H1 (cell line): Measurements from ENCODE around the gene ZNF622. TPM values are rescaled to one million over a fixed set of nuclear protein-coding genes. Genes with fewer than 3 reads are reported as not detected.

Experiments used
- CTCF ChIA-PET: fragments of 300-600 bp; sonication (Branson Sonifier 250); formaldehyde crosslinking; loops from one replicate; lab custom pipeline; 2021; ENCODE audit not compliant: partially characterized antibody; lab: Charles Lee
- POLR2A ChIA-PET: fragments of 300-600 bp; sonication (Branson Sonifier 250); formaldehyde crosslinking; loops from one replicate; lab custom pipeline; 2021; ENCODE audit warnings: inconsistent platforms; ENCODE audit not compliant: partially characterized antibody; lab: Charles Lee
- DNase-seq, 2 experiments: peaks; one replicate each; pipeline versions ENCODE4 v3.0.0 to v3.0.0-alpha.2; 2010 to 2022; ENCODE audit warnings: low spot score in 2 of 2, low read depth in 1 of 2, mixed read lengths in 1 of 2
- FAIRE-seq: peaks from 2 replicates; lab custom pipeline; 2011; peaks lifted over from hg19 to GRCh38; lab: Jason Lieb, UNC
- H2AFZ ChIP-seq: 2 replicates; pipeline ENCODE4 v1.8.1; 2012; ENCODE audit warnings: low read length, inconsistent platforms
- H2AK5ac ChIP-seq: 2 replicates; pipeline ENCODE4 v1.6.1; 2013; ENCODE audit warnings: low read depth, low read length
- H2BK120ac ChIP-seq: replicated peaks from 2 replicates; pipeline ENCODE3; 2013; ENCODE audit warnings: low read depth, low read length, inconsistent platforms
- H2BK12ac ChIP-seq: 2 replicates; pipeline ENCODE4 v1.6.1; 2013; ENCODE audit warnings: low read depth, low read length
- H2BK15ac ChIP-seq: 2 replicates; pipeline ENCODE4 v1.6.1; 2013; ENCODE audit warnings: low read length
- H2BK20ac ChIP-seq: 2 replicates; pipeline ENCODE4 v1.6.1; 2013; ENCODE audit warnings: low read length
- H2BK5ac ChIP-seq: 2 replicates; pipeline ENCODE4 v1.6.1; 2013; ENCODE audit warnings: low read depth, low read length
- H3K14ac ChIP-seq: 2 replicates; pipeline ENCODE4 v1.6.1; 2013; ENCODE audit warnings: inconsistent platforms; ENCODE audit not compliant: insufficient read length
- H3K18ac ChIP-seq: 2 replicates; pipeline ENCODE4 v1.6.1; 2013; ENCODE audit warnings: low read length; ENCODE audit errors: extremely low read depth
- H3K23ac ChIP-seq: 2 replicates; pipeline ENCODE4 v1.6.1; 2013; ENCODE audit warnings: inconsistent platforms; ENCODE audit not compliant: insufficient read length
- H3K23me2 ChIP-seq: 2 replicates; pipeline ENCODE4 v1.6.1; 2013; ENCODE audit warnings: low read depth, low read length
- H3K27ac ChIP-seq: 2 replicates; pipeline ENCODE4 v1.6.1; 2011; ENCODE audit warnings: low read depth, low read length, inconsistent platforms
- H3K27me3 ChIP-seq, 4 experiments: replicated peaks in 1 of 4; 1 replicate in 1 of 4; 2 replicates in 3 of 4; pipeline versions ENCODE4 v1.6.1 to v1.8.1; 2011 to 2013; ENCODE audit warnings: low read length in 3 of 4, mild to moderate bottlenecking in 3 of 4, inconsistent platforms in 2 of 4, mixed read lengths in 2 of 4, moderate library complexity in 1 of 4; ENCODE audit not compliant: control insufficient read depth in 3 of 4, insufficient read depth in 3 of 4; ENCODE audit errors: extremely low read depth in 1 of 4
- H3K36me3 ChIP-seq, 4 experiments: 2 replicates each; pipeline versions ENCODE4 v1.6.1 to v1.8.1; 2011 to 2013; ENCODE audit warnings: mild to moderate bottlenecking in 4 of 4, low read length in 3 of 4, moderate library complexity in 2 of 4, control low read depth in 1 of 4, inconsistent platforms in 1 of 4; ENCODE audit not compliant: insufficient read depth in 4 of 4, control insufficient read depth in 2 of 4
- H3K4ac ChIP-seq: replicated peaks from 2 replicates; pipeline ENCODE3; 2013; ENCODE audit warnings: low read length, low read depth, mixed read lengths, inconsistent platforms; ENCODE audit not compliant: insufficient read length
- H3K4me1 ChIP-seq, 4 experiments: replicated peaks in 1 of 4; 1 replicate in 1 of 4; 2 replicates in 3 of 4; pipeline versions ENCODE4 v1.6.1 to v1.8.1; 2011 to 2013; ENCODE audit warnings: low read length in 3 of 4, inconsistent platforms in 2 of 4, mixed read lengths in 1 of 4; ENCODE audit not compliant: insufficient read depth in 4 of 4, control insufficient read depth in 3 of 4
- H3K4me2 ChIP-seq, 2 experiments: 2 replicates each; pipeline versions ENCODE4 v1.6.1 to v1.8.1; 2011 to 2013; ENCODE audit warnings: low read depth in 2 of 2, low read length in 2 of 2, control low read depth in 1 of 2, inconsistent platforms in 1 of 2, mild to moderate bottlenecking in 1 of 2; ENCODE audit not compliant: insufficient read depth in 1 of 2
- H3K4me3 ChIP-seq, 4 experiments: fragments of 200-600, 300-600 bp in 1 of 4; sonication (generic), shearing (Covaris generic), sonication (Bioruptor Twin) in 1 of 4; 2 replicates each; pipeline versions ENCODE4 v1.5.1 to v1.8.1; 2011 to 2016; ENCODE audit warnings: low read length in 4 of 4, low read depth in 3 of 4, control low read depth in 2 of 4, inconsistent platforms in 2 of 4, mild to moderate bottlenecking in 2 of 4, mixed read lengths in 1 of 4, moderate library complexity in 1 of 4; ENCODE audit not compliant: insufficient read depth in 2 of 4; ENCODE audit errors: extremely low read depth in 1 of 4
- H3K56ac ChIP-seq: replicated peaks from 2 replicates; pipeline ENCODE3; 2013; ENCODE audit warnings: low read depth, mild to moderate bottlenecking, mixed read lengths, low read length, inconsistent platforms; ENCODE audit not compliant: insufficient read length
- H3K79me1 ChIP-seq: 2 replicates; pipeline ENCODE4 v1.6.1; 2013; ENCODE audit warnings: low read depth, low read length, control low read depth
- H3K79me2 ChIP-seq, 2 experiments: 2 replicates each; pipeline versions ENCODE4 v1.6.1 to v1.8.1; 2012 to 2013; ENCODE audit warnings: low read length in 2 of 2, mild to moderate bottlenecking in 2 of 2, inconsistent platforms in 1 of 2; ENCODE audit not compliant: insufficient read depth in 2 of 2, control insufficient read depth in 1 of 2
- H3K9ac ChIP-seq, 4 experiments: replicated peaks in 1 of 4; 1 replicate in 1 of 4; 2 replicates in 3 of 4; pipeline versions ENCODE4 v1.6.1 to v1.8.1; 2011 to 2013; ENCODE audit warnings: low read depth in 3 of 4, low read length in 3 of 4, control low read depth in 2 of 4, mild to moderate bottlenecking in 2 of 4, moderate library complexity in 2 of 4, inconsistent platforms in 1 of 4; ENCODE audit errors: extremely low read depth in 1 of 4
- H3K9me3 ChIP-seq, 2 experiments: 2 replicates each; pipeline versions ENCODE4 v1.6.1 to v1.8.1; 2012 to 2013; ENCODE audit warnings: mild to moderate bottlenecking in 2 of 2, moderate library complexity in 2 of 2, control low read depth in 1 of 2, inconsistent platforms in 1 of 2, low read depth in 1 of 2, low read length in 1 of 2, mixed read lengths in 1 of 2; ENCODE audit not compliant: insufficient read depth in 2 of 2
- H4K20me1 ChIP-seq, 2 experiments: replicated peaks in 1 of 2; 2 replicates each; pipeline versions ENCODE3 to v1.8.1; 2011 to 2013; ENCODE audit warnings: inconsistent platforms in 2 of 2, low read length in 2 of 2, mild to moderate bottlenecking in 1 of 2; ENCODE audit not compliant: insufficient read depth in 2 of 2, control insufficient read depth in 1 of 2
- H4K5ac ChIP-seq: 2 replicates; pipeline ENCODE4 v1.6.1; 2013; ENCODE audit warnings: low read length, low read depth, mixed read lengths, inconsistent platforms; ENCODE audit not compliant: insufficient read length
- H4K8ac ChIP-seq: 2 replicates; pipeline ENCODE4 v1.8.0; 2013; ENCODE audit warnings: mild to moderate bottlenecking, moderate library complexity, low read length, inconsistent platforms; ENCODE audit not compliant: insufficient read depth; ENCODE audit errors: extremely low read depth
- H4K91ac ChIP-seq: replicated peaks from 2 replicates; pipeline ENCODE3; 2013; ENCODE audit warnings: low read length, mixed read lengths, inconsistent platforms; ENCODE audit not compliant: insufficient read length
- BACH1 ChIP-seq: IDR thresholded peaks from 2 replicates; pipeline ENCODE4 v1.6.1; 2012; ENCODE audit warnings: low read length, improper control_type of control experiment
- CTBP2 ChIP-seq: IDR thresholded peaks from 2 replicates; pipeline ENCODE4 v1.7.0; 2011; ENCODE audit warnings: borderline replicate concordance, mild to moderate bottlenecking, moderate library complexity, mixed read lengths, low read length; ENCODE audit not compliant: insufficient read depth, insufficient read length
- GABPA ChIP-seq: IDR thresholded peaks from 2 replicates; pipeline ENCODE4 v1.6.1; 2011; ENCODE audit warnings: mild to moderate bottlenecking, low read length, moderate library complexity, borderline replicate concordance; ENCODE audit not compliant: insufficient read depth
- RAD21 ChIP-seq, 2 experiments: IDR thresholded peaks in 1 of 2; conservative IDR thresholded peaks in 1 of 2; 2 replicates each; pipeline ENCODE4 v1.6.1; 2011; ENCODE audit warnings: low read depth in 2 of 2, low read length in 2 of 2, improper control_type of control experiment in 1 of 2, inconsistent platforms in 1 of 2, mild to moderate bottlenecking in 1 of 2, moderate library complexity in 1 of 2
- SAP30 ChIP-seq: fragments of 300-600 bp; sonication (generic); IDR thresholded peaks from 2 replicates; pipeline ENCODE4 v1.7.1; 2012; ENCODE audit warnings: low read length, moderate library complexity, mild to moderate bottlenecking, inconsistent platforms; ENCODE audit not compliant: insufficient read depth, insufficient replicate concordance
- SP4 ChIP-seq: IDR thresholded peaks from 2 replicates; pipeline ENCODE4 v1.6.1; 2012; ENCODE audit warnings: low read length, inconsistent platforms
- TAF1 ChIP-seq: IDR thresholded peaks from 2 replicates; pipeline ENCODE4 v1.6.1; 2011; ENCODE audit warnings: mild to moderate bottlenecking, low read depth, low read length
- TAF7 ChIP-seq: optimal IDR thresholded peaks from 2 replicates; pipeline ENCODE3; 2011; ENCODE audit warnings: low read depth, mild to moderate bottlenecking, inconsistent platforms, low read length, moderate library complexity, borderline replicate concordance
- TCF12 ChIP-seq: IDR thresholded peaks from 2 replicates; pipeline ENCODE4 v1.6.1; 2011; ENCODE audit warnings: low read depth, mild to moderate bottlenecking, low read length
- YY1 ChIP-seq: IDR thresholded peaks from 2 replicates; pipeline ENCODE4 v1.6.1; 2011; ENCODE audit warnings: low read depth, mild to moderate bottlenecking, low read length
- polyA plus RNA-seq, 7 experiments: library from polyadenylated mRNA; depleted of rRNA in 3 of 7; stranded (reverse) in 5 of 7; unstranded in 2 of 7; fragments of >200 nt in 5 of 7; fragments of 200-250 nt in 2 of 7; gene quantifications; 1 replicate in 5 of 7; 2 replicates in 1 of 7; 4 replicates in 1 of 7; pipeline versions ENCODE4 v1.2.1 to v1.2.3, GENCODE V29; 2011 to 2013; ENCODE audit warnings: missing spikeins in 2 of 7, mixed read lengths in 2 of 7
- total RNA-seq: library from RNA; stranded (reverse); fragmentation: NEBNext Ultra II Directional; extraction: Animal tissue kit (Norgen Biotek cat#: 25700); gene quantifications from 2 replicates; pipeline ENCODE4 v1.2.1, GENCODE V29; 2021
- TF ChIP-seq, protein P1 (sequence below): IDR thresholded peaks from 2 replicates; pipeline ENCODE4 v1.6.1; 2012; ENCODE audit warnings: inconsistent platforms
- TF ChIP-seq, protein P2 (sequence below): IDR thresholded peaks from 2 replicates; pipeline ENCODE4 v1.6.1; 2011; ENCODE audit warnings: low read depth, mild to moderate bottlenecking, low read length; ENCODE audit not compliant: insufficient read depth

ZNF622 gene
- total and polyA plus RNA-seq, 2 of the 8 experiments (the other 6 are each of a cell fraction or from before 2014, with no cell fraction given) = 8.8 to 30.8 TPM

DNA sequence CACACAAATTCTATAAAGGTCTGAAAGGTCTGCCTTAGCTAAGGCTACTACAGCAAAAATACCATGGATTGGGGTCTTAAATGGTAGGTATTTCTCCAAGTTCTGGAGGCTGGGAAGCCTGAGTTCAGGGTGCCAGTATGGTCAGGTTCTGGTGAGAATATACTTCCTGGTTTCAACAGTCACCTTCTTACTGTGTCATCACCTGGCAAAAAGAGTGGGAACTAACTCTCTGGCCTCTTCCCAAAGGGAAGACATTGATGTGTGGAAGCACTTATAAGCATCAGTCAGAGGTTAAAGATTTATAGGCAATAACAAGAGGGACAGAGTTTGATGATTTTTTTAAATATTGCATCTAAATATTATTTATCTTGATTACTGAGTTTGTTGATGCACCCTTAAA, 53.0 kb downstream of the ZNF622 start:
- DNase-seq (no peak), FAIRE-seq (no peak)
- Histone ChIP-seq H2BK120ac (no peak overlapping the region), H3K79me2 (no peaks in the 10 kb centered on the region), H3K18ac (no peak overlapping the region), H4K20me1 (no peaks in the 10 kb centered on the region), H3K23ac (no peak overlapping the region), H4K91ac (no peak overlapping the region), H2BK12ac (no peak overlapping the region), H2BK5ac (no peak overlapping the region), H3K56ac (no peak overlapping the region), H3K4me3 (no peak overlapping the region), H3K4me2 (no peak overlapping the region), H4K5ac (no peak overlapping the region), H3K14ac (no peak overlapping the region), H2AK5ac (no peak overlapping the region), H3K9me3 (no peaks in the 10 kb centered on the region), H3K79me1 (no peaks in the 10 kb centered on the region), H2BK15ac (no peak overlapping the region), H3K4ac (no peak overlapping the region), H3K9ac (no peak overlapping the region), H3K27me3 (peaks cover 0 to 1% (median 0%) of the 10 kb centered on the region in 4 experiments; a peak in 1 of 7 replicates), H2AFZ (no peak overlapping the region), H2BK20ac (no peak overlapping the region), H3K36me3 (no peaks in the 10 kb centered on the region), H4K8ac (no peak overlapping the region), H3K23me2 (no peaks in the 10 kb centered on the region), H3K27ac (no peak overlapping the region), H3K4me1 (no peaks in the 10 kb centered on the region)
- ChIA-PET POLR2A (no interaction called here), CTCF (interaction anchor here (0.6 kb wide), 1 partner anchor 981 kb away, joined by 3 read pairs; no protein-coding TSS in a partner anchor)
- TF ChIP-seq SP4 (no peak), RAD21 (IDR thresholded peaks at IDR 0.05 in 1 of 2, conservative IDR thresholded peaks at IDR 0.05 in 1 of 2; ENCODE audit: low read depth in 2 of 2, low read length in 2 of 2) (no peak), GABPA (no peak), TAF7 (no peak), BACH1 (no peak), SAP30 (no peak), TCF12 (no peak), YY1 (no peak), TAF1 (no peak), CTBP2 (no peak)
- TF ChIP-seq, protein P1, sequence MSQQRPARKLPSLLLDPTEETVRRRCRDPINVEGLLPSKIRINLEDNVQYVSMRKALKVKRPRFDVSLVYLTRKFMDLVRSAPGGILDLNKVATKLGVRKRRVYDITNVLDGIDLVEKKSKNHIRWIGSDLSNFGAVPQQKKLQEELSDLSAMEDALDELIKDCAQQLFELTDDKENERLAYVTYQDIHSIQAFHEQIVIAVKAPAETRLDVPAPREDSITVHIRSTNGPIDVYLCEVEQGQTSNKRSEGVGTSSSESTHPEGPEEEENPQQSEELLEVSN = no peak
- TF ChIP-seq, protein P2, sequence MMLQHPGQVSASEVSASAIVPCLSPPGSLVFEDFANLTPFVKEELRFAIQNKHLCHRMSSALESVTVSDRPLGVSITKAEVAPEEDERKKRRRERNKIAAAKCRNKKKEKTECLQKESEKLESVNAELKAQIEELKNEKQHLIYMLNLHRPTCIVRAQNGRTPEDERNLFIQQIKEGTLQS = no peak
